ENCODE results near the gene RAB27A.
A peak's percentile ranks its signal among the peaks of the same experiment; 100 is the strongest.
"Not testable (repeated sequence)": the region's sequence is repeated elsewhere in the genome, so short reads cannot be mapped to it uniquely, and the experiment has no call there.

The RAB27A gene

DNA sequence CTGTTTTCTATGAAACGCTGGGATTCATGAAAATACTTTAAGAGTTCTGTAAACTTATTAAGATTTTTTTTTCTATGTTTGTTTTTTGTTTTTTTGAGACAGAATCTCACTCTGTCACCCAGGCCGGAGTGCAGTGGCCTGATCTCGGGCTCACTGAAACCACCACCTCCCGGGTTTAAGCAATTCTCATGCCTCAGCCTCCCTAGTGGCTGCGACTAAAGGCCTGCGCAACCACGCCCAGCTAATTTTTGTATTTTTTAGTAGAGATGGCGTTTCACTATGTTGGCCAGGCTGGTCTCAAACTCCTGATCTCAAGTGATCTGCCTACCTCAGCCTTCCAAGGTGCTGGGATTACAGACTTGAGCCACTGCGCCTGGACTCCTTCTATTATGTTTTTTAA is 39.7 kb downstream of the RAB27A start:
- not testable (repeated sequence) for DNase-seq

DNA sequence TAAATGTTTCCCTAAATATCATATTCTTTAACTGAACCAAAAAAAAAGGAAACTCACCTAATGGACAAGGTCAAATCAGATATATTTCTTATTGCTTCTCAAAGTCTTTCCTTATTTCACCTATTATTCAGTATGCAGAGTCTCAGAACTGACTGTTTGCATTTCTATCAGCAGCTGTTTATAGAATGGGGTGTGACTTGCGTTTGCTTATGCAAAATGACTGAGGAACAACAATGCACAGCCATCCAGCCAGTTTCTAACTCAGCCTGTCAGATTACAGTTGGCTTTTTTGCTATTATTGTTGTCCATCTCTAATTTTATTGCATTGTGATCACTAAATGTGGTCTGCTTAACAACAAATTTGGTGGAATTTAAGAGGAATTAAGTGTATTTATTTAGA is 40.7 kb downstream of the RAB27A start:
- peak; percentile 7 for DNase-seq

DNA sequence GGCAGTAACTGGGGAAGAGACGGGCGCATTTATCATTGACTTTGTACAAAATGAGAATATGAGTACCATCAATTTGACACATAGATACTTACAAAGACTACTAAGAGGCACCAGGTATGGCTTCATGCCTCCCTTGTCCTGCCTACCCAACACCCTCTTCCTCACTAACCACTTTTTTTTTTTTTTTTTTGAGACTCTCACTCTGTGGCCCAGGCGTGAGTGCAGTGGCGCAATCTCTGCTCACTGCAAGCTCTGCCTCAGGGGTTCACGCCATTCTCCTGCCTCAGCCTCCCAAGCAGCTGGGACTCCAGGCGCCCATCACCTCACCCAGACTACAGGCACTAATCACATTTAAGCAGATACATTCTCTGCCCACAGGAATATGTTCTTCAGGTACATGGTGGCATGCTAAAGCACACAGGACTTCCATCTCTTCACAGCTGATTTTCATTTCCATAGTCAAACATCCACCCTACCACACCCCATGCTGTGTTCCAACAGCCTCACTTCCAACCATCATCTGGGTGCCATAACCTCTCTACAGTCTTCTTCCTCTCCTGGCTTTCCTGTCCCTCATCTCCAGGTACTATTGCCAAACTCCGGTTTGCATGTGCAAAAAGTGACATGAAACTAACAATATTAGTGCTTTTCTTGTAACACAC is 41.7 kb downstream of the RAB27A start:
- DNase-seq: no peak

DNA sequence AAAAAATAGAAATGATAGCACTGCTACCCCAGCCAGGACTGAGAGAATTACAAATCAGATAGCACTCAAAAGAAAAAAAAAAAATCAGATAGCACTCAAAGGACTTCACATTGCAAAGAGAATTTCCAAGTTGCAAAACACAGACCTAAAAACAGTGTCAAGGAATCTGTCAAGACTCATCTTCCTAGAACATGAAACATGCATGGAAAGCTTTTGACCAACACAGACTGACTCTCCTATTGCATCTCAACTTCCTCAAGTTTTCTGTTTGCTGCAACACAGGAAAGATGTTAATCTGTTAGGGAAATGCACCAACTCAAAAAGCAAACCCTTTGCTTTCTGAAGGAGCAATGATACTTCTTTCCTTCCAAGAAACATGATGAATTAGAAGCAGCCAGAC is 42.3 kb downstream of the RAB27A start:
- DNase-seq: no peak

DNA sequence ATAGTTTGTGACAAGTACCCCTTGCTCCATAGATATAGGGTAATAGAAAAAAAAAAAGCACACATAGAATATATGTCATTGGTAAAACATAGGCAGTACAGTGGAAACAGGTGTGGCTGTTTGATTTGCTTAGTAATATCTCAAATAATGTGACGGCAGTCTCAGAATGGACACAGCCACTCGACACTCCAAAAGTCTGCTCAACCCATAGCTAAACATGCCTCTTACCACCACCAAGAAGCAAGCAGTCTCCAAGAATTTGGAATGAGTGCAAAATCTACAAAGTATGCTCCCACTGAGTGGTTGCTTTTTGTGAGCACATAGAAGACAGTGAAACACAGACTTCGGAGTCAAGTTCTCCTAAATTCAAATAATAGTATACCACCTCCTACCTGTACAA is 43.0 kb downstream of the RAB27A start:
- no peak for DNase-seq

DNA sequence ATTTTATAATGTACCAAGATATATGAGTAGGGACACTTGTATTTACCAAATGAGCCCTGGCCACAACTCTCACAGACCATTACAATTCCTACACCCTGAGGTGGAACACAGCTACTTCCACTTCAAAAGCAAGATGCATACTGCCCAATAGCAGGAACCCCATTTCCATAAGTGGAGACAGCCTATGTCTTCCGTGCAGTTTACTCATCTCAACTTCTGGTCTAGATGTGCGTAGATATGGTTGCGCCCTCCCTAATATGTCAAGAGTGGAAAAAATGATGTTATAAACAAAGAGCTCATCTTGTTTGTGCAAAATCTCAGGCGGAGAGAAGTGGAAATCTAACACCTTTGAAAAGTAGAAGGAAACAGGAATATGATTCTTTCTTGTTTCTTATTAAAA is 44.6 kb downstream of the RAB27A start:
- no peak for DNase-seq

DNA sequence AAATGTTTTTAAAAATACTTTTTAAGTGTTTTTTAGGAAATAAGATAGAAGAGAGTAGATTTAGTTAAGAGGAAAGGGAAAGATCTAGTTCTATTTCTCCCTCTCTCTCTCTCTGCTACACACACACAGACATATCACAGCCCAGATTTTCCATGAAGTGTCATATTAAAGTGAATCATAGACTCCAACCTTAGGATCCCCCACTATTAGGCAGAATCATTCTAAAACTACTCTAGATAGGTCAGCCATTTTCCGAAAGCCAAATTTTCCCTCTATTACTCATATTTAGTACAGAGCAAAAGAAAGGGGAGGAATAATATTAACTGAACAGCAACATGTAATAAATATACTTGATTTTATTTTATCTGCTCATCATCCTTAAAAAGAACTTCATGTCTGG is 47.7 kb downstream of the RAB27A start:
- DNase-seq: no peak

DNA sequence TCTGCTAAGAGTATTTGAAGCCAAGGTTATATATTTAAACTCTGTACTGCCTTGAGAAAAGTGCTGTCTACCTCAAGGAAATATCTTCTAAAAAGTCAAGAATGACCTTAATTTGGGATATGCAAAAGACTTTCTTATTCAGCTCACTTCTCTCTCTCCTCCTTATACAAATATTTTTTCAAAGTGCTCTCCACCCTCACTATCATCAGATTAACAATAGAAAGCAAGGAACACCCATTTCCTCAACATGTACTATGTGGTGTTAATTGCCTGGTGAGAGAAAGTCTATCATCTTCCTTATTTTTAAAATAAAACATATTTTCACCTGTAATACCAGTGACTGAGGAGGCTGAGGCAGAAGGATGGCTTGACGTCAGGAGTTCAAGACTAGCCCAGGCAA is 48.4 kb downstream of the RAB27A start:
- DNase-seq: no peak

DNA sequence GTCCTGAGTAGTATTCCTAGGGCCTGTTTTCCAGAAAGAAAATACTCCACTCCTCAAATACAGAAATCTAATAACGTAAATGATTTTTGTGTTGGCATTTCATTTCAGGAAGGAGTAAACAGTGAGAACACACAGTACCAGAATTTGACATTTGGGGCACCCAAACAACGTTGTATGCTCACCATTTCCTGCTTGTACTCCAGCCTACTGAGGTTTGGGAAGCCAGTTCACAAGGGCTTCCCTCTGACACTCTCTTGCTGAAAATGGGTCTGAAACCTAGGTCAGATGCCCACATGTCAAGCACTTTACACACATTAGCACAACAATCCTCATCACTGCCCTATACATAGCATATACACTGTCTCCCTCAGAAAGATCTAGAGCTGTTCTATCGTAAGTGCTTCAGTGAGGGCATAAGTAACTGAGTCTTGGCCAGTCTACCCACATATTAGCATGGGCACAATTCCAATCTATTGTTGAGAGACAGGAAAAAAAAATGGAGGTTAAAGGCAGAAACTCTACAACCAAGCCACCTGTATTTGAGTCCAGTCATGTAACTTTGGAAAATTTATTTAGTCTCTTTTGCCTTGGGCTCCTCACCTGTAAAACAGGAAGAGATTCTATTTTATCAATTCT is 49.4 kb downstream of the RAB27A start:
- no peak for DNase-seq

DNA sequence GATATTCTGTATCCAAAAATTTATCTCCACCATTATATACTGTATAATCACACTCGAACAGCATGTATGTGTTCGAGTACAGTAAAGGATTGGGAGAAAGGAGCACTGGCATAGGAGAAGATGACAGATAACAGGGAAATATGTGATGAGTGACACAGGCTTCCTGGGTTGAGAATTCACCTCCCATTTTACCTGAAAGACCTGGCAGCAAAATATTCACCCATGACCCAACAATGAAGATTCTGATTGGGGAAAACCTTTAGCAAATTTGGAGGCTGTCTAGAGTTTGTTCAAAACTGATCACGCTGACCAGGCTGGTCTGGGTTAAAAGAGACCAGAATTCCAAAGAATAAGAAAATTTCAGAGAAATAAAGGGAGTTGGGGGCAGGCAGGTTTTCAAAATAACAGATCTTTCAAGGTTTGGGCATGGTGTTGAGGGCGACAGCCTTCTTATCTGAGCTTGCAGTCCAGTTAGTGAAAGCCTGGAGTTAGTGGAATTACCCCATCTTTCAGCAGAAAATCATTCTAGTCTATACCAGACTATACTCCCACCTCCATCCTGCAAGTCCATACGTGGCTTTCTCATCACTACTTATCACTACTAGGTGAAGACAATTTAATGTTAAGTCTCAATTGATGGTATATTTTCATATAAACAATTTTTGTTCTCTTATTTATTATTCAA is 50.0 kb downstream of the RAB27A start:
- no peak for DNase-seq

DNA sequence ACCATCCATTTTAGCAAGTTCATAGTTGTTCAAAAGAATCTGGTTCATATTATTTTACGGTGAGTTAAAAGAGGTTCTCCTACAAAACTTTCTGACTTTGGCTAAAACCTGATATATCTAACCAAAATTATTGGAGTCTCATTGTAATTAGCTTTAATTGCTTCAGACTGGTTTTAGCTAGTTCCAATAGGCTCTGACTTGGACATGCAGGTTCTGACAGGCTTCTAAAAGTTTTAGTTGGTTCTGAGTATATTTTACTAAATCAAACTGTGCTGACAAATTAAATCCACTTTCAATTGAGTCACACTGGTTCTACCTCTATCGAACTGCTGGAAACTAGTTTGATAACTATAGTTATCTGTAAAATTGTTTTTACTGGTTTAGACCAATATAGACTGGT is 50.7 kb downstream of the RAB27A start:
- DNase-seq: no peak

DNA sequence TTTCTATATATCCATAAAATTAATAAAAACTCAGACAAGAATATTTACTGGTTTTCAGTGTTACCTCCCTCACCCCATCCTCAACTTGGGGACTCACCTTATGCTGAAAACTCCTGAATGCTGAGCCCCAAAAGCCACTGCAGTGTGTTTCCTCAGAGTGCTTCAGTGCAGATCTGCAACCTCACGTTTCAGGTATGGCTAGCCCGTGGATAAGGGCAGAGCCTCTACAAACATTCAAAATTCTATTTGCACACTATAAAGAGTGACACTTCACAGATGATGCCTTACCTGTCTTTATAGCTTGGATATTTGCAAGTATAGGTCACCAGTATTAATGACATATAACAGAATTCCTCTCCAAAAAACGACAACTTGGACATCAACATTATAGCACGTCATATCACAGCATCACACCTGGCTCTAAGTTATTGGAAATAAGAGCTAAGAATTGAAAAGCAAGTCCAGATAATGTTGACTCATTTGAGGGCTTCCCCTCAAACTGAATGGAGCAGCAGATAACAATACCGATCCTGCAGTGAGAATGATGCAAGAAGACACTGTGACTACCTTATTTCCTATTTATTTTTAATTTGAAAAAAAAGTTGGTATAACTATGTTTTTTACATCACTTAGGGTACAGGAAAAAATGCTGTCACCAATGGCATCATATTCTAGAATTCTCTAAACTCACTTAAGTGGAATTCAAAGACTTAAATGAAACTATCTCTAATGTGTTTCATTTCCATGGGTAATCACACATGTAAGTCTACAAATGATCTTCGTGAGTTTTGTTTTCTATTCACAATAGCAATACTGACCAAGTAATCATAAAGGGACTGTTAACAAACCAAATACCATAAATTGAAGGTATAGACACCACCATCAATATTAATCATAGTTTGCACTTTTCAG is 52.1 kb downstream of the RAB27A start:
- DNase-seq: no peak

DNA sequence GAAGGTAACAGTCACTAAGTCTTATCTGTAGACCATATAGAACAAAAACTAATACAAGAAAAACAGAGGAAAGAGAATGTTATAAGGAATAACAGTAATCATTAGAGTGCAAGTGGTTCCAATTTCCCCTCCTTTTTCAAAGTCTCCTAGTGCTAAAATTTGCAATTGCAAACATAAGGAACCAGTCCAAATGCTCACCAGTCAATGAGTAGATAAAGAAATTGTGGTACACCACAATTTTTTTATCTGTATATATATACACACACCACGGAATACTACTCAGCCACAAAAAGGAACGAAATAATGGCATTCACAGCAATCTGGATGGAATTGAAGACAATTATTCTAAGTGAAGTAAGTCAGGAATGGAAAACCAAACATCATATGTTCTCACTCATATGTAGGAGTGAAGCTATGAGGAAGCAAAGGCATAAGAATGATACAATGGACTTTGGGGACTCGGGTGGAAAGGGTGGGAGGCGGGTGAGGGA is 54.0 kb downstream of the RAB27A start:
- no peak for DNase-seq

DNA sequence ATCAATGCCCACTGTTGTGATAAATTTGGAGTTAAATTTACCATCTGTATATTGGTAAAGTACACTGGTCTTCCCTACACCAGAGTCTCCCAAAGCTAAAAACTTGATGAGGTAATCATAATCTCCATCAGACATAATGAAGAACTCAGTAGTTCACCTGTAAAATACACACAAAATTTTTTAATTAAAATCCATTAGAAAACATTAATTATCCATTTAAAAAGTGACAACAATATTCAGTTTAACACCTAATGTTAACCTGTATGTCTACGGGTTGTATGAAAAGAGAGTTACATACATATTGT is 54.9 kb downstream of the RAB27A start:
- DNase-seq: no peak

DNA sequence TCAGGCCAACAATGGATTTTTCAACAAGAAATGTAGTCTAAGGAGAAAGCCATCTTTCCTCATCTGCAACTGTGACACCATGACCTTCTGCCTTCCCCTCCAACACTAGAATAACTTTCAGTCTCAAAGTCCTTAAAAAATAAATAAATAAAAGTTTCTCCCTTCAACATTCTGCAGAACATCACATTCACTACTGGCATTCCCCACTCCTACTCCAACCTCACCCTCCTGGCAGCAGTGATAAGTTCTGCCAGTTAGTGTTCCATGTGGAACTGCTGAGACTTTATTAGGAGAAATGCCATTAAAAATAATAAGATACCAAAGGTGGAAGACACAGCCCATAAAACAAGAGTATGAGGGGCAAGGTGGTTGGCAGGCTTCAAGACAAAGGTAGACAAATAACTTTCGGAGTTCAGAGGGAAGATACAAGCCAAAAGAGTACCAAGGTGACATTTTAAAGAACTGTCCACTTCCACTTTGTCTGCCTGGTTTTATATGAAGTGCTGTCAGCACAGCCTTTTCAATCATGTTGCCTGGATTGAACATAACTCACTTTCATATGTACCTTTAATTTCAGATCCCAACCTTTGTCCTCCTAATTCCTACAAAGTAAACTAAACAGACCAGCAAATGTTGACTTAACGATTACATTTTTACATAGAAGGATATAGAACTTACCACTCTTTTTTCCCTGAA is 55.4 kb downstream of the RAB27A start:
- DNase-seq: no peak

DNA sequence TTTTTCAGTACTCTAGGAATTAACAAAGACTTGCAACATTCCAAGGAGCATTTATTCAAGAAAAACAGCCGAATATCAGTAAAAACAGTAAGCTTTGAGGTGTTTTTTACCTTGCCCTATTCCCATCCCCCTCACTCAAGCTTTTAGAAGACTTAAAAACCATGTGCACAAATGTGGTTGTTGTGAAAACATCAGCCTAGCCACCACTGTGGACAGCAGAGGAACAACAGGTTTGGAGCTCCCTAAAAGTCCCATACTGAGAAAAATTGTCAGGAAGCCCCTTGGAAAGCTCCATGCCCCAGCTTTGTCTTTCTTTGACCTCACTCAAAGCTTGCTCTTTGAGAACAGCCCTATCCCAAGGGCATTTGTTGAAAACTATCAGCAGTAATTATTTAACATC is 58.2 kb downstream of the RAB27A start:
- DNase-seq: no peak

DNA sequence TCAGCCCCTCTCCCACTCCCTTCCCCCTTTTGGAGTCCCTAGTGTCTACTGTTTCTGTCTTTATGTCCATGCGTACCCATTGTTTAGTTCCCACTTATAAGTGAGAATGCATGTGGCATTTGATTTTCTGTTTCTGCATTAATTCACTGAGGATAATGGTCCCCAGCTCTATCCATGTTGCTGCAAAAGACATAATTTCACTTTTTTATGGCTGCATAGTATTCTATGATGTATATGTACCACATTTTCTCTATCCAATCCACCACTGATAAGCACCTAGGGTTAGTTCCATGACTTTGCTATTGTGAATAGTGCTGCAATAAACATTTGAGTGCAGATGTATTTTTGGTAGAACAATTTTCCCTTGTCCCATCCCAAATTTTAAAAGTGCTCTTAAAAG is 58.7 kb downstream of the RAB27A start:
- no peak for DNase-seq

DNA sequence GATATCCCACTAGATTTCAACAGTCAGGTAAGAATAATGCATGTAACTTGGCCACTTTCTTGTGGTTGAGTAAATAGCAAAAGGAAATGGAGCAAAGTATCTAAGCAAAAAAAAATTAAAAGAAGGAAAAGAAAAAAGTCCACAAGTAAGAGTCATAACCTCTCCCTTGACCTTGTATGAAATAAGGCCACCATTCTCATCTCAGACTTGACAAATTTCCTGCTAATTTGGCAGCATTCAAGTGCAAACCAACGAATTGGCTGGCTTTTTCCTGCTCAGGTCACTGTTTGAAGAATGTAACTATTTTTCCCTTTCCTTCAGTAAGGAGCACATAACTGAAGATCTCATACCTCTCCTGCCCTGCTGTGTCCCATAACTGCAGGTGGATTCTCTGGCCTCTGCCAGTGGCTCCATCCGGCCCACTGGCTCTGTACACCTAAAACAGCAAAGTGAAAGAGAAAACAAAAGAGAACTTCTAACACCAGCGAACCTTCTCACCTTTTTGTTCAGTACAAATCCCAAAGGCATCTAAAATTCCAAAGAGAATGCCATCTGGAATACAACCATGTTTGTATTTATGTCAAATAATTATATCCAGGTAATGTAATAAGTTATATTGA is 59.5 kb downstream of the RAB27A start:
- DNase-seq: no peak

DNA sequence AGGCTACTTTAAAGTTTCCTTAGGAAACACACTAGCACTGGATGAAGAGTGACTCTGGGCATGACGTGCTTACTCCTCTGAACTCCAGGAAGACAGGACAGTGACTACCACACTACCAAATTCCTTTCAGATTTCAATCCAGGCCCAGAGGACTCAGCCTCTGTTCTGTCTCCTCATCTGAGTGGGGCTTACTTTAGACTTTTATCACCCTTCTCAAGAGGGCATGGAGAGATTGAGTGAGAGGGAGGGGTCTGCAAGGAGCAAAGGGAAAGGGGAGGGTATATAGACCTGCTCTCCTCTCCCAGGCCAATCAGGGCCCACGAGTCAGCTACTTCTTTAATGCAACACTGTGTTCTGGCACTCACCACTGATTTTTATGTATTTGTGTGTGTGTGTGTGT is 63.5 kb downstream of the RAB27A start:
- DNase-seq: no peak

DNA sequence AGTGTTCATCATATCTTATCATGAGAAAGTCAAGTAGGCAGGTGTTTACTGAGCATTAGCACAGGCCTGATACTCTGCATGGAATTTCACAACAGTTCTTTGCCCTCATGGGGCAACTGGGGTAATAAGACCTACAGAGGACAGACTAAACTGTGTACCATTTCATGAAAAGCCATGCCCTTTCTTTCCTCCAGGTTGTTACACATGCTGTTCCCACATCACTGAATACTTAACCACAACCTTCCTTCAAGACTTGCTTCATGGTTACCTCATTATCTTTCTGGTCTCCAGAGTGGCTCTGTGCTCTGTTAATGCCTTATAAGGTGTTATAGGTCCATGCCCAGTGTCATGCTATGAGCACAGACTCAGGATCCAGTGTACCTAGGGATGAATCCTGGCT is 64.7 kb downstream of the RAB27A start:
- no peak for DNase-seq

DNA sequence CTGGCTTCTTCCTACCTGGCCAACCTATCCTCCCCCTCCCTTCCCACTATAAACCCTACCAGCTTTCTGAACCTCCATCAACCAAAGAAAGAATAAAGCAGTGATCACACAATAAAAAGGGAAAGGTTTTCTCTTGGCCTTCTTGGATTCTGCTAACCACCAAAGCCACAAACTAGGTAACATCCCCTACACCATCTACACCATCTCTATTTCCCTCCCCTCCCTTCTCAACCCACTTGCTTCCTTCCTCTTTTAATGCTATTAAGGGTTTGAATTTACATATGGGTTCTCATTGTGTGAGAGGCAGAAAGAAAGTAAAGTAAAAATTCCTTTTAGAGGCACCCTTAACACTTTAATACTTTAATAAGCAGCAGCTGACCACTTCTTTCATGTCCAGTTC is 67.0 kb downstream of the RAB27A start:
- DNase-seq: no peak

All from NCI-H774 (cell line).